Neuronal stem cell (in vitro differentiated cells): ENCODE results near the gene GIGYF2.
A peak's percentile ranks its signal among the peaks of the same experiment; 100 is the strongest.

ENCODE experiments used
- DNase-seq: peaks from one replicate; pipeline ENCODE4 v3.0.0-alpha.2; 2013; ENCODE audit warnings: low spot score
- H2AFZ ChIP-seq: one replicate; pipeline ENCODE4 v1.6.1; 2013; ENCODE audit warnings: mild to moderate bottlenecking, low read length, inconsistent platforms
- H2AK5ac ChIP-seq: 2 replicates; pipeline ENCODE4 v1.6.1; 2013; ENCODE audit warnings: low read depth, mild to moderate bottlenecking, inconsistent platforms, low read length, moderate library complexity, mixed read lengths
- H2BK120ac ChIP-seq: 2 replicates; pipeline ENCODE4 v1.6.1; 2013; ENCODE audit warnings: low read depth, mild to moderate bottlenecking, inconsistent platforms, low read length, moderate library complexity, mixed read lengths
- H2BK12ac ChIP-seq: one replicate; pipeline ENCODE4 v1.6.1; 2013; ENCODE audit warnings: low read length, inconsistent platforms
- H2BK15ac ChIP-seq: 2 replicates; pipeline ENCODE4 v1.6.1; 2013; ENCODE audit warnings: mild to moderate bottlenecking, low read length, inconsistent platforms, mixed read lengths
- H2BK5ac ChIP-seq: one replicate; pipeline ENCODE4 v1.6.1; 2013; ENCODE audit warnings: inconsistent platforms, mild to moderate bottlenecking, low read length, moderate library complexity
- H3K14ac ChIP-seq: one replicate; pipeline ENCODE4 v1.6.1; 2013; ENCODE audit warnings: low read length, inconsistent platforms
- H3K18ac ChIP-seq: 2 replicates; pipeline ENCODE4 v1.6.1; 2013; ENCODE audit warnings: low read length, inconsistent platforms
- H3K23ac ChIP-seq: 2 replicates; pipeline ENCODE4 v1.6.1; 2013; ENCODE audit warnings: low read depth, mild to moderate bottlenecking, mixed read lengths, low read length, inconsistent platforms; ENCODE audit not compliant: poor library complexity
- H3K27ac ChIP-seq: replicated peaks from 3 replicates; pipeline ENCODE4 v1.5.1; 2013; ENCODE audit warnings: low read length, inconsistent platforms
- H3K27me3 ChIP-seq, 3 experiments: 2 replicates each; pipeline ENCODE4 v1.6.1; 2013; ENCODE audit warnings: low read length in 3 of 3, mild to moderate bottlenecking in 2 of 3, inconsistent platforms in 1 of 3, low read depth in 1 of 3, mixed read lengths in 1 of 3, moderate library complexity in 1 of 3; ENCODE audit not compliant: control insufficient read depth in 3 of 3, insufficient read depth in 3 of 3
- H3K36me3 ChIP-seq, 2 donors: replicated peaks in 1 of 2; 2 replicates each; pipeline ENCODE4 v1.6.1; 2013; ENCODE audit warnings: low read length in 2 of 2; ENCODE audit not compliant: control insufficient read depth in 2 of 2, insufficient read depth in 2 of 2
- H3K4ac ChIP-seq: 2 replicates; pipeline ENCODE4 v1.6.1; 2013; ENCODE audit warnings: inconsistent platforms, mild to moderate bottlenecking, low read length, moderate library complexity
- H3K4me1 ChIP-seq, 2 donors: 1 replicate in 1 of 2; 2 replicates in 1 of 2; pipeline ENCODE4 v1.6.1; 2013; ENCODE audit warnings: low read length in 2 of 2, low read depth in 1 of 2; ENCODE audit not compliant: control insufficient read depth in 2 of 2, insufficient read depth in 1 of 2
- H3K4me2 ChIP-seq: one replicate; pipeline ENCODE4 v1.6.1; 2013; ENCODE audit warnings: mild to moderate bottlenecking, low read length, inconsistent platforms; ENCODE audit not compliant: insufficient read depth, poor library complexity, severe bottlenecking
- H3K4me3 ChIP-seq, 2 donors: 2 replicates each; pipeline ENCODE4 v1.5.1; 2013; ENCODE audit warnings: low read length in 2 of 2, mild to moderate bottlenecking in 2 of 2, inconsistent platforms in 1 of 2, moderate library complexity in 1 of 2
- H3K79me1 ChIP-seq: one replicate; pipeline ENCODE4 v1.6.1; 2013; ENCODE audit warnings: low read depth, mild to moderate bottlenecking, inconsistent platforms, low read length, moderate library complexity
- H3K9ac ChIP-seq: one replicate; pipeline ENCODE4 v1.6.1; 2013; ENCODE audit warnings: mild to moderate bottlenecking, low read depth, low read length, inconsistent platforms; ENCODE audit not compliant: poor library complexity
- H3K9me3 ChIP-seq, 2 donors: replicated peaks in 1 of 2; 2 replicates each; pipeline versions ENCODE3 to v1.6.1; 2013; ENCODE audit warnings: low read length in 2 of 2, mild to moderate bottlenecking in 2 of 2, inconsistent platforms in 1 of 2, low read depth in 1 of 2, mixed read lengths in 1 of 2, moderate library complexity in 1 of 2; ENCODE audit not compliant: control insufficient read depth in 2 of 2, insufficient read depth in 1 of 2
- H4K8ac ChIP-seq: one replicate; pipeline ENCODE4 v1.6.1; 2013; ENCODE audit warnings: low read depth, mild to moderate bottlenecking, inconsistent platforms, low read length, moderate library complexity
- H4K91ac ChIP-seq: one replicate; pipeline ENCODE4 v1.6.1; 2013; ENCODE audit warnings: low read length, low read depth, mild to moderate bottlenecking, inconsistent platforms; ENCODE audit not compliant: poor library complexity
- WGBS, 2 donors: extraction: QIAGEN DNeasy Blood & Tissue Kit; methylation state at CpG; one replicate each; pipeline ENCODE4 v1.1.7; 2013; ENCODE audit warnings: missing lambda C conversion rate in 2 of 2, mixed read lengths in 1 of 2; ENCODE audit not compliant: insufficient read length in 2 of 2, insufficient replicate concordance in 1 of 2; ENCODE audit errors: extremely low coverage in 2 of 2; 5-methylcytosine and 5-hydroxymethylcytosine counted together

Gene GIGYF2

GRCh38 chr2:232876161-232876977, 179.2 kb downstream of the GIGYF2 start:
- Histone ChIP-seq H4K91ac (peak overlapping the region; percentile 30), H3K4me3 (peak overlapping the region; percentile 32 to 91), H3K18ac (peak overlapping the region; percentile 93), H3K14ac (peak overlapping the region; percentile 89), H2AK5ac (peak overlapping the region; percentile 70), H3K27me3 (peaks cover 7 to 24% (median 10%) of the 10 kb centered on the region in 3 experiments), H3K36me3 (no peaks in the 10 kb centered on the region), H2BK12ac (peak overlapping the region; percentile 58), H3K9me3 (peaks cover 0 to 2% of the 10 kb centered on the region in 2 donors), H2BK5ac (no peak overlapping the region), H2BK15ac (no peak overlapping the region), H3K27ac (no peak overlapping the region), H2AFZ (peak overlapping the region; percentile 29), H3K9ac (peak overlapping the region; percentile 84), H3K23ac (peak overlapping the region; percentile 43), H3K4ac (no peak overlapping the region), H2BK120ac (peak overlapping the region; percentile 81), H3K4me2 (peak overlapping the region; percentile 99), H4K8ac (no peak overlapping the region), H3K79me1 (no peaks in the 10 kb centered on the region), H3K4me1 (peaks cover 2 to 4% of the 10 kb centered on the region in 2 donors)
- DNase-seq, result peak; percentile 24
- no CpG with 5 or more reads among the region's 119 CpGs for WGBS, 2 donors

GRCh38 chr2:232876978-232877441, 179.9 kb downstream of the GIGYF2 start:
- Histone ChIP-seq H4K8ac (no peak overlapping the region), H2AK5ac (peak overlapping the region; percentile 70), H3K4me3 (peak overlapping the region in 1 of 2 donors; percentile 91), H2BK5ac (no peak overlapping the region), H3K18ac (peak overlapping the region; percentile 93), H3K23ac (peak overlapping the region; percentile 43), H3K79me1 (no peaks in the 10 kb centered on the region), H3K4ac (no peak overlapping the region), H4K91ac (peak overlapping the region; percentile 30), H3K14ac (no peak overlapping the region), H3K4me2 (peak overlapping the region; percentile 99), H3K9me3 (peaks cover 0 to 2% of the 10 kb centered on the region in 2 donors), H3K27ac (no peak overlapping the region), H2BK120ac (peak overlapping the region; percentile 81), H3K4me1 (peaks cover 2 to 4% of the 10 kb centered on the region in 2 donors), H3K36me3 (no peaks in the 10 kb centered on the region), H3K9ac (peak overlapping the region; percentile 84), H2AFZ (peak overlapping the region; percentile 29), H3K27me3 (peaks cover 7 to 24% (median 10%) of the 10 kb centered on the region in 3 experiments), H2BK15ac (no peak overlapping the region), H2BK12ac (peak overlapping the region; percentile 58)
- DNase-seq, result no peak
- no CpG with 5 or more reads among the region's 21 CpGs for WGBS, 2 donors

DNA sequence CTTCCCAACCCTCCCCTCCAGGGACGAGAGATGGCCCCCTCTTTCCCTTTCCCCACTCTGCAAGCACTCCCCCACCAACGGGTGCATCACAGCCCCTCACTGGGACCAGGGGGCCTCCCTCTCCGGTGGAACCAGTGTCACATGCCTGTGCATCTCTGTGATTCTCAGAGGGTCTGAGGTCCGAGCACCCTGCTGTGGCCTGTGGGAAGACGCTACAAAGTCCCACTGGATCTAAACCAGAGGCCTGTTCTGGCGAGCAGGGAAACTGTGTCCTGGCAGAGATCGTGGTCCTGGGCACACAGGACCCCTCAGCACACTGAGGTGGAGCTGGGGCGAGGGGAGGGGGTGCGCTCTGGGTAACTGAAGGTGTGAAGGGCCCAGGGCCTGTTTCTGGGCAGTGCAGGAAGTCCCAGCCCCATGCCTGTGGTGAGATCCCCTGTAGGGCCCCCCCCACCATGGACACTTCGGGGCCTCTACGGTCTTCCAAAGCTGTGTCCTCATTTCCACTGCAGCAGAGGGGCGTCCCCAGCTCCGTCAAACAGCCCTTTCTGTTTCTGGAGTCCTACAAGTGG, 180.9 kb downstream of the GIGYF2 start:
- Histone ChIP-seq H3K36me3 (no peaks in the 10 kb centered on the region), H2AFZ (no peak overlapping the region), H3K4me2 (no peak overlapping the region), H2BK12ac (no peak overlapping the region), H2AK5ac (no peak overlapping the region), H3K4me3 (no peak overlapping the region), H2BK5ac (no peak overlapping the region), H3K9me3 (peaks cover 0 to 2% of the 10 kb centered on the region in 2 donors), H3K14ac (no peak overlapping the region), H3K18ac (no peak overlapping the region), H3K23ac (peak overlapping the region; percentile 87), H3K27ac (no peak overlapping the region), H3K27me3 (peaks cover 7 to 24% (median 10%) of the 10 kb centered on the region in 3 experiments), H2BK120ac (no peak overlapping the region), H3K9ac (no peak overlapping the region), H4K8ac (no peak overlapping the region), H3K79me1 (no peaks in the 10 kb centered on the region), H4K91ac (peak overlapping the region; percentile 26), H2BK15ac (no peak overlapping the region), H3K4ac (no peak overlapping the region), H3K4me1 (peaks cover 0 to 4% of the 10 kb centered on the region in 2 donors)
- no peak for DNase-seq
- WGBS, 2 donors, result no CpG with 5 or more reads among the region's 13 CpGs
